OCI-LY7 (cell line): ENCODE data around the gene NDC1.

Source experiments
- EZH2phosphoT487 ChIP-seq: fragments of 200-600 bp; sonication (generic); IDR thresholded peaks from 2 replicates; pipeline ENCODE4 v1.6.1; 2018; ENCODE audit warnings: low read depth, borderline replicate concordance, mild to moderate bottlenecking, mixed run types, antibody characterized with exemption, low read length, moderate library complexity, mixed read lengths
- TF ChIP-seq, protein P1 (sequence below): fragments of 200-600 bp; sonication (generic); conservative IDR thresholded peaks from 2 replicates; pipeline ENCODE4 v1.5.1; 2014; ENCODE audit warnings: mild to moderate bottlenecking, antibody characterized with exemption, low read length, moderate library complexity, mixed read lengths

- TF ChIP-seq, protein P1, sequence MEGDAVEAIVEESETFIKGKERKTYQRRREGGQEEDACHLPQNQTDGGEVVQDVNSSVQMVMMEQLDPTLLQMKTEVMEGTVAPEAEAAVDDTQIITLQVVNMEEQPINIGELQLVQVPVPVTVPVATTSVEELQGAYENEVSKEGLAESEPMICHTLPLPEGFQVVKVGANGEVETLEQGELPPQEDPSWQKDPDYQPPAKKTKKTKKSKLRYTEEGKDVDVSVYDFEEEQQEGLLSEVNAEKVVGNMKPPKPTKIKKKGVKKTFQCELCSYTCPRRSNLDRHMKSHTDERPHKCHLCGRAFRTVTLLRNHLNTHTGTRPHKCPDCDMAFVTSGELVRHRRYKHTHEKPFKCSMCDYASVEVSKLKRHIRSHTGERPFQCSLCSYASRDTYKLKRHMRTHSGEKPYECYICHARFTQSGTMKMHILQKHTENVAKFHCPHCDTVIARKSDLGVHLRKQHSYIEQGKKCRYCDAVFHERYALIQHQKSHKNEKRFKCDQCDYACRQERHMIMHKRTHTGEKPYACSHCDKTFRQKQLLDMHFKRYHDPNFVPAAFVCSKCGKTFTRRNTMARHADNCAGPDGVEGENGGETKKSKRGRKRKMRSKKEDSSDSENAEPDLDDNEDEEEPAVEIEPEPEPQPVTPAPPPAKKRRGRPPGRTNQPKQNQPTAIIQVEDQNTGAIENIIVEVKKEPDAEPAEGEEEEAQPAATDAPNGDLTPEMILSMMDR = no peak
- TF ChIP-seq EZH2phosphoT487 = no peak
Observed at GRCh38 chr1:53718443-53718842, 119.7 kb downstream of the NDC1 start.
